Esophagus muscularis mucosa (tissue), 4 donors: Measurements from ENCODE around the gene SPSB4.

ENCODE experiments used
- CTCF ChIP-seq, 3 experiments: fragments of 200-600 bp in 2 of 3; fragments of 450-650 bp in 1 of 3; sonication (generic) in 2 of 3; IDR thresholded peaks; one replicate each; pipeline ENCODE4 v1.5.1; 2017 to 2019; ENCODE audit warnings: antibody characterized with exemption in 3 of 3, mild to moderate bottlenecking in 2 of 3, moderate library complexity in 1 of 3
- EP300 ChIP-seq: sonication (generic); formaldehyde crosslinking; IDR thresholded peaks from one replicate; pipeline ENCODE4 v1.6.1; 2017; ENCODE audit warnings: antibody characterized with exemption
- POLR2A ChIP-seq: fragments of 450-650 bp; IDR thresholded peaks from one replicate; pipeline ENCODE4 v1.6.1; 2017; ENCODE audit warnings: antibody characterized with exemption, moderate library complexity, mild to moderate bottlenecking, low read depth
- POLR2AphosphoS5 ChIP-seq, 2 donors: sonication (generic); formaldehyde crosslinking; IDR thresholded peaks; one replicate each; pipeline ENCODE4 v1.6.1; 2017; ENCODE audit warnings: antibody characterized with exemption in 2 of 2

GRCh38 chr3:141100112-141100511 is 49.0 kb downstream of the SPSB4 start:
- no peak for TF ChIP-seq CTCF (IDR thresholded peaks at IDR 0.05)
- TF ChIP-seq POLR2A = no peak
- no peak for TF ChIP-seq EP300
- TF ChIP-seq POLR2AphosphoS5 (IDR thresholded peaks at IDR 0.05) = no peak
